HUES6 (cell line): ENCODE measurements around the gene NDUFV1.
"Not testable (repeated sequence)": the region's sequence is repeated elsewhere in the genome, so short reads cannot be mapped to it uniquely, and the experiment has no call there.

ENCODE experiments used
- H3K27ac ChIP-seq: 2 replicates; pipeline ENCODE4 v1.7.0; 2013; ENCODE audit warnings: low read depth, mild to moderate bottlenecking, low read length, inconsistent platforms
- H3K27me3 ChIP-seq: 2 replicates; pipeline ENCODE4 v1.6.1; 2013; ENCODE audit warnings: low read length; ENCODE audit not compliant: control insufficient read depth, insufficient read depth
- H3K36me3 ChIP-seq: 2 replicates; pipeline ENCODE4 v1.6.1; 2013; ENCODE audit warnings: low read length; ENCODE audit not compliant: control insufficient read depth, insufficient read depth
- H3K4me1 ChIP-seq: 2 replicates; pipeline ENCODE4 v1.6.1; 2013; ENCODE audit warnings: low read length; ENCODE audit not compliant: control insufficient read depth, insufficient read depth
- H3K4me3 ChIP-seq: 2 replicates; pipeline ENCODE4 v1.5.1; 2013; ENCODE audit warnings: low read depth, low read length
- H3K9ac ChIP-seq: one replicate; pipeline ENCODE4 v1.6.1; 2013; ENCODE audit warnings: mild to moderate bottlenecking, low read length
- H3K9me3 ChIP-seq: 2 replicates; pipeline ENCODE4 v1.6.1; 2013; ENCODE audit warnings: low read depth, low read length; ENCODE audit not compliant: control insufficient read depth, insufficient read depth

The NDUFV1 gene

GRCh38 chr11:67606492-67607295 is at the start of gene NDUFV1:
NDUFV1 (plus strand) TSS chr11:67606936; CDS start chr11:67607005, 69 bp downstream.
- H3K4me1 ChIP-seq: peaks cover 36% of the 10 kb centered on the region
- no peaks in the 10 kb centered on the region; the same call in 1 of the 2 replicates for H3K27me3 ChIP-seq
- peak within 1 kb of the TSS; percentile 80 for H3K9ac ChIP-seq
- peaks cover 35% of the 10 kb centered on the region for H3K36me3 ChIP-seq
- H3K4me3 ChIP-seq: peak within 1 kb of the TSS; percentile 91
- peaks cover 3% of the 10 kb centered on the region; the same call in 1 of the 2 replicates for H3K9me3 ChIP-seq
- peak within 1 kb of the TSS; percentile 53; the same call in 1 of the 2 replicates for H3K27ac ChIP-seq

- no peak overlapping the region for H3K27ac ChIP-seq
- H3K9ac ChIP-seq: no peak overlapping the region
- H3K27me3 ChIP-seq: no peaks in the 10 kb centered on the region
- no peaks in the 10 kb centered on the region for H3K36me3 ChIP-seq
- H3K9me3 ChIP-seq: no peaks in the 10 kb centered on the region; the same call in 1 of the 2 replicates
- no peak overlapping the region for H3K4me3 ChIP-seq
- H3K4me1 ChIP-seq: peaks cover 6% of the 10 kb centered on the region
Measured at GRCh38 chr11:67558084-67558772, 48.5 kb upstream of the NDUFV1 start.

GRCh38 chr11:67561971-67562619 is 44.6 kb upstream of the NDUFV1 start:
- Histone ChIP-seq H3K27me3 (no peaks in the 10 kb centered on the region), H3K9me3 (no peaks in the 10 kb centered on the region), H3K27ac (no peak overlapping the region), H3K9ac (no peak overlapping the region), H3K4me3 (no peak overlapping the region), H3K36me3 (no peaks in the 10 kb centered on the region), H3K4me1 (peaks cover 10% of the 10 kb centered on the region)

GRCh38 chr11:67562963-67563704 is 43.6 kb upstream of the NDUFV1 start:
- H3K36me3 ChIP-seq: no peaks in the 10 kb centered on the region
- H3K4me1 ChIP-seq: peaks cover 10% of the 10 kb centered on the region
- peak overlapping the region; percentile 24 for H3K9ac ChIP-seq
- no peaks in the 10 kb centered on the region for H3K9me3 ChIP-seq
- no peak overlapping the region for H3K4me3 ChIP-seq
- no peaks in the 10 kb centered on the region for H3K27me3 ChIP-seq
- peak overlapping the region; percentile 73; the same call in 1 of the 2 replicates for H3K27ac ChIP-seq

GRCh38 chr11:67563705-67564114 is 43.0 kb upstream of the NDUFV1 start:
- not testable (repeated sequence) for H3K9me3 ChIP-seq, H3K27ac ChIP-seq, H3K36me3 ChIP-seq, H3K27me3 ChIP-seq, H3K4me3 ChIP-seq
- Histone ChIP-seq H3K9ac (peak overlapping the region; percentile 24), H3K4me1 (peaks cover 10% of the 10 kb centered on the region)

GRCh38 chr11:67564230-67564629 is 42.5 kb upstream of the NDUFV1 start:
- Histone ChIP-seq H3K27me3 (no peaks in the 10 kb centered on the region), H3K9me3 (no peaks in the 10 kb centered on the region), H3K27ac (no peak overlapping the region; the same call in 1 of the 2 replicates), H3K4me1 (peaks cover 10% of the 10 kb centered on the region), H3K9ac (no peak overlapping the region), H3K4me3 (no peak overlapping the region), H3K36me3 (no peaks in the 10 kb centered on the region)

- no peak overlapping the region for H3K9ac ChIP-seq
- H3K9me3 ChIP-seq: peaks cover 7% of the 10 kb centered on the region; the same call in 1 of the 2 replicates
- H3K4me3 ChIP-seq: no peak overlapping the region
- no peaks in the 10 kb centered on the region; the same call in 1 of the 2 replicates for H3K27me3 ChIP-seq
- no peaks in the 10 kb centered on the region for H3K4me1 ChIP-seq
- H3K27ac ChIP-seq: no peak overlapping the region
- H3K36me3 ChIP-seq: no peaks in the 10 kb centered on the region
Measured at GRCh38 chr11:67571443-67571842, 35.3 kb upstream of the NDUFV1 start.

GRCh38 chr11:67572305-67572704 is 34.4 kb upstream of the NDUFV1 start:
- Histone ChIP-seq H3K27ac (no peak overlapping the region), H3K36me3 (no peaks in the 10 kb centered on the region), H3K27me3 (peaks cover 2% of the 10 kb centered on the region; the same call in 1 of the 2 replicates), H3K4me3 (no peak overlapping the region), H3K4me1 (0 out of 2 replicates have a peak, but pooled peaks cover 5% of the 10 kb centered on the region), H3K9ac (no peak overlapping the region), H3K9me3 (peaks cover 7% of the 10 kb centered on the region; the same call in 1 of the 2 replicates)

- peaks cover 7% of the 10 kb centered on the region; the same call in 1 of the 2 replicates for H3K9me3 ChIP-seq
- peaks cover 4% of the 10 kb centered on the region; the same call in 1 of the 2 replicates for H3K27me3 ChIP-seq
Measured at GRCh38 chr11:67572747-67573419, 33.9 kb upstream of the NDUFV1 start.

GRCh38 chr11:67574938-67575337 is 31.8 kb upstream of the NDUFV1 start:
- H3K27ac ChIP-seq: no peak overlapping the region
- H3K27me3 ChIP-seq: peaks cover 4% of the 10 kb centered on the region; the same call in 1 of the 2 replicates
- no peaks in the 10 kb centered on the region for H3K36me3 ChIP-seq
- peaks cover 7% of the 10 kb centered on the region; the same call in 1 of the 2 replicates for H3K9me3 ChIP-seq
- 0 out of 2 replicates have a peak, but pooled peaks cover 12% of the 10 kb centered on the region for H3K4me1 ChIP-seq
- H3K9ac ChIP-seq: no peak overlapping the region
- no peak overlapping the region for H3K4me3 ChIP-seq

More at GRCh38 chr11:67572747-67573419, 33.9 kb upstream of the NDUFV1 start:
- Histone ChIP-seq H3K4me3 (no peak overlapping the region), H3K36me3 (no peaks in the 10 kb centered on the region), H3K9ac (no peak overlapping the region), H3K4me1 (0 out of 2 replicates have a peak, but pooled peaks cover 6% of the 10 kb centered on the region), H3K27ac (no peak overlapping the region)
